Esophagus squamous epithelium (tissue), 4 donors: ENCODE measurements around the gene ZNFX1.
A peak's percentile ranks its signal among the peaks of the same experiment; 100 is the strongest.

Source experiments
- POLR2A ChIP-seq, 4 donors: fragments of 450-650 bp; IDR thresholded peaks; one replicate each; pipeline ENCODE4 v1.6.1; 2017; ENCODE audit warnings: antibody characterized with exemption in 4 of 4, mild to moderate bottlenecking in 4 of 4, moderate library complexity in 3 of 4
- TF ChIP-seq, protein P1 (sequence below), 6 experiments: fragments of 450-650 bp in 4 of 6; fragments of 200-600 bp in 2 of 6; sonication (generic) in 2 of 6; IDR thresholded peaks; one replicate each; pipeline ENCODE4 v1.5.1; 2016 to 2019; ENCODE audit warnings: antibody characterized with exemption in 6 of 6, mild to moderate bottlenecking in 4 of 6, moderate library complexity in 4 of 6

DNA sequence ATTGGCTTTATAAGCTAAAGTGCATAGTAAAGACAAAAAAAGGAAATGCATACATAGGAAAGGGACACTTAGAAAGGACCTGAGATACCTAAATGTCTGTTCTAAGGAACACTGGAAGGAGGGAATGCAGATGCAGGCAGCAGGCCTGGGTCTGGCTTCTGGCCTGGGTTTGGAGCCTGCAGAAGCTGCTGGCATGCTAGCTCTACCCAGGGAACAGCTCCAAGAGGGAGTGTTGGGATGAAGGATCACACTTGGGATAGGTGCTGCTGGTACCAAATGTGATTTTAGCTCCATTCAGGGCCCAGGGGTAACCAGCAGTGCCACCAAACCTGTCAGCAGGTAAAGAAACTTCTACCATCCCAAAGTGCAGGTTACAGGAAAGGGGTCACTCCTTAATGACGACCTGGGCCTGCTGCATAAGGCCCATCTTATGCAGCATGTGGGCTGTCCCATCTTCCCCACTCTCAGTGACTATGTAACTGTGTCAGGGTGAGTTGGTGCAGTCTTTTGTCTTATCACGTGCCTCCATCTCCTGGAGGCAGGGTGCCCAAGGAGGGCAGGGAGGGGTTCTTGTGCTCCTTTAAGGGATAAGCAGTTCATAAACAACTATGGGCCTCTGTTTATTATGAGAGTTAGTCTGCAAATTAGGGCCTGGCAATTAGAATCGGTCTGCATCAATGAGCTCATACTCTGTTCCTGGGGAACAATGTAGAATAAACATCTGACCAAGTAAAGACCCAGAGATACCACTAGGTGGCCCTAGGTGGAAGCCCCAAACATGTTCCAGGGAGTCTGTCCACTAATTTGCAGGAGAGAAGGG lies 31.7 kb downstream of the ZNFX1 start:
- TF ChIP-seq, protein P1, sequence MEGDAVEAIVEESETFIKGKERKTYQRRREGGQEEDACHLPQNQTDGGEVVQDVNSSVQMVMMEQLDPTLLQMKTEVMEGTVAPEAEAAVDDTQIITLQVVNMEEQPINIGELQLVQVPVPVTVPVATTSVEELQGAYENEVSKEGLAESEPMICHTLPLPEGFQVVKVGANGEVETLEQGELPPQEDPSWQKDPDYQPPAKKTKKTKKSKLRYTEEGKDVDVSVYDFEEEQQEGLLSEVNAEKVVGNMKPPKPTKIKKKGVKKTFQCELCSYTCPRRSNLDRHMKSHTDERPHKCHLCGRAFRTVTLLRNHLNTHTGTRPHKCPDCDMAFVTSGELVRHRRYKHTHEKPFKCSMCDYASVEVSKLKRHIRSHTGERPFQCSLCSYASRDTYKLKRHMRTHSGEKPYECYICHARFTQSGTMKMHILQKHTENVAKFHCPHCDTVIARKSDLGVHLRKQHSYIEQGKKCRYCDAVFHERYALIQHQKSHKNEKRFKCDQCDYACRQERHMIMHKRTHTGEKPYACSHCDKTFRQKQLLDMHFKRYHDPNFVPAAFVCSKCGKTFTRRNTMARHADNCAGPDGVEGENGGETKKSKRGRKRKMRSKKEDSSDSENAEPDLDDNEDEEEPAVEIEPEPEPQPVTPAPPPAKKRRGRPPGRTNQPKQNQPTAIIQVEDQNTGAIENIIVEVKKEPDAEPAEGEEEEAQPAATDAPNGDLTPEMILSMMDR (IDR thresholded peaks at IDR 0.05), result peak; percentile 24 to 69 (median 58)
- TF ChIP-seq POLR2A (IDR thresholded peaks at IDR 0.05), result no peak
